ENCODE results near the gene DRC7. TPM values are rescaled to one million over a fixed set of nuclear protein-coding genes. Genes with fewer than 3 reads are reported as not detected.

DRC7 gene
- total RNA-seq, 1 experiment from 2014 or later = 0.72 TPM

DNA sequence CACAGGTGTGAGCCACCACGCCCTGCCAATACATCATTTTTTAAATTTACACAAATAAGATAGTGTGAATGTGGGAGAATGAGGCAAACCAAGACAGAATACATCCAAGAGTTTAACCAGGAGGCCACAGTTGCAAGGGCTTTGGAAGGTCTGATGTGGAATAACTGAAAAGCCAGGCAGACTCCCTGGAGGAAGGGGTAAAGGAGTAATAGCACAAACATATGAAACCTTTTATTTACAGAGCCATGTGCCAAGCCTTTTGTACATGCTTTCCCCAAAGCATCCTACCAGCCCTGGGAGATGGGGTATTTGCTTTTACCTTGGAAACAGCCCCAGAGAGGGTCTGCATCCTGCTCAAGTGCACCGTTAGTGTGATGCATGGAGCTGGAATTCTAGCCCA, 21.8 kb upstream of the DRC7 start:
- H2BK20ac ChIP-seq (ENCODE audit: low read depth, low read length, poor library complexity, severe bottlenecking) = no peak overlapping the region
- H2BK15ac ChIP-seq (ENCODE audit: low read depth, low read length) = no peak overlapping the region
- H3K27me3 ChIP-seq (ENCODE audit: insufficient read depth, low read length) = no peaks in the 10 kb centered on the region
- no peak overlapping the region for H3K4me2 ChIP-seq (ENCODE audit: insufficient read depth, insufficient read length, low read length)
- no peak overlapping the region for H4K5ac ChIP-seq (ENCODE audit: insufficient read length, low read depth, low read length)
- no peak overlapping the region for H3K18ac ChIP-seq (ENCODE audit: insufficient read length, low read depth, low read length)
- Mint-ChIP-seq H3K9me3 (no peaks in the 10 kb centered on the region), H3K36me3 (ENCODE audit: insufficient read depth in 1 of 3, low read depth in 3 of 3) (no peaks in the 10 kb centered on the region; a peak in 1 of 7 replicates), H3K4me1 (peaks cover 0 to 24% of the 10 kb centered on the region in 2 experiments; a peak in 3 of 4 replicates), H3K4me3 (no peak overlapping the region), H3K27ac (no peak overlapping the region), H3K27me3 (ENCODE audit: low read depth) (peaks cover 19% of the 10 kb centered on the region)
- H3K14ac ChIP-seq (ENCODE audit: insufficient read depth, low read length) = no peak overlapping the region
- no peak overlapping the region for H3K56ac ChIP-seq (ENCODE audit: insufficient read length, low read depth, low read length)
- no peak overlapping the region for H3T11ph ChIP-seq (ENCODE audit: low read length)
- no CpG with 5 or more reads among the region's 2 CpGs for WGBS (ENCODE audit: extremely low coverage, insufficient read length, low lambda C conversion rate)
- H3K9me3 ChIP-seq (ENCODE audit: control insufficient read depth, low read depth, low read length) = no peaks in the 10 kb centered on the region
- H3K23ac ChIP-seq (ENCODE audit: insufficient read length, low read depth, low read length) = no peak overlapping the region
- H2BK120ac ChIP-seq (ENCODE audit: low read depth, low read length, poor library complexity, severe bottlenecking) = no peak overlapping the region
- no peak overlapping the region for H3K4ac ChIP-seq (ENCODE audit: low read depth, low read length)
- H4K8ac ChIP-seq (replicated peaks; ENCODE audit: insufficient read length, low read depth, low read length) = no peak overlapping the region
- H2AFZ ChIP-seq (ENCODE audit: low read length) = no peak overlapping the region
- no peak overlapping the region for H4K91ac ChIP-seq (ENCODE audit: insufficient read length, low read depth, low read length)
- peaks cover 4% of the 10 kb centered on the region; the same call in 1 of the 2 replicates for H3K4me1 ChIP-seq (ENCODE audit: insufficient read depth, low read length)
- H2BK5ac ChIP-seq (ENCODE audit: insufficient read length, low read length) = no peak overlapping the region
- H2BK12ac ChIP-seq (ENCODE audit: insufficient read length, low read depth, low read length) = no peak overlapping the region
- H3K23me2 ChIP-seq (ENCODE audit: insufficient read length, low read depth, low read length, poor library complexity, severe bottlenecking) = no peaks in the 10 kb centered on the region
- no peak overlapping the region for H3K9ac ChIP-seq (ENCODE audit: extremely low read depth, insufficient read length, low read length)
- no peak overlapping the region for H3K27ac ChIP-seq (ENCODE audit: insufficient read length, low read depth, low read length)
- H3K79me1 ChIP-seq (ENCODE audit: insufficient read depth, low read depth, low read length, poor library complexity, severe bottlenecking) = no peaks in the 10 kb centered on the region
- no peaks in the 10 kb centered on the region for H4K20me1 ChIP-seq (ENCODE audit: control insufficient read depth, insufficient read depth, insufficient read length)
- H3K79me2 ChIP-seq (ENCODE audit: insufficient read depth, low read length) = no peaks in the 10 kb centered on the region
- TF ChIP-seq, protein P1, sequence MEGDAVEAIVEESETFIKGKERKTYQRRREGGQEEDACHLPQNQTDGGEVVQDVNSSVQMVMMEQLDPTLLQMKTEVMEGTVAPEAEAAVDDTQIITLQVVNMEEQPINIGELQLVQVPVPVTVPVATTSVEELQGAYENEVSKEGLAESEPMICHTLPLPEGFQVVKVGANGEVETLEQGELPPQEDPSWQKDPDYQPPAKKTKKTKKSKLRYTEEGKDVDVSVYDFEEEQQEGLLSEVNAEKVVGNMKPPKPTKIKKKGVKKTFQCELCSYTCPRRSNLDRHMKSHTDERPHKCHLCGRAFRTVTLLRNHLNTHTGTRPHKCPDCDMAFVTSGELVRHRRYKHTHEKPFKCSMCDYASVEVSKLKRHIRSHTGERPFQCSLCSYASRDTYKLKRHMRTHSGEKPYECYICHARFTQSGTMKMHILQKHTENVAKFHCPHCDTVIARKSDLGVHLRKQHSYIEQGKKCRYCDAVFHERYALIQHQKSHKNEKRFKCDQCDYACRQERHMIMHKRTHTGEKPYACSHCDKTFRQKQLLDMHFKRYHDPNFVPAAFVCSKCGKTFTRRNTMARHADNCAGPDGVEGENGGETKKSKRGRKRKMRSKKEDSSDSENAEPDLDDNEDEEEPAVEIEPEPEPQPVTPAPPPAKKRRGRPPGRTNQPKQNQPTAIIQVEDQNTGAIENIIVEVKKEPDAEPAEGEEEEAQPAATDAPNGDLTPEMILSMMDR (conservative IDR thresholded peaks at IDR 0.05) = no peak
- no peak overlapping the region for H2AK5ac ChIP-seq (ENCODE audit: insufficient read length, low read length)
- no peak for DNase-seq
